HG03060 (cell line): ENCODE measurements around the gene TRIM3.

Experiments used
- ATAC-seq: cut with Tn5 transposase; IDR thresholded peaks from one replicate; pipeline ENCODE4 v1.9.1; 2021; ENCODE audit warnings: low read depth, moderate number of reproducible peaks; ENCODE audit not compliant: unreplicated experiment

The TRIM3 gene

DNA sequence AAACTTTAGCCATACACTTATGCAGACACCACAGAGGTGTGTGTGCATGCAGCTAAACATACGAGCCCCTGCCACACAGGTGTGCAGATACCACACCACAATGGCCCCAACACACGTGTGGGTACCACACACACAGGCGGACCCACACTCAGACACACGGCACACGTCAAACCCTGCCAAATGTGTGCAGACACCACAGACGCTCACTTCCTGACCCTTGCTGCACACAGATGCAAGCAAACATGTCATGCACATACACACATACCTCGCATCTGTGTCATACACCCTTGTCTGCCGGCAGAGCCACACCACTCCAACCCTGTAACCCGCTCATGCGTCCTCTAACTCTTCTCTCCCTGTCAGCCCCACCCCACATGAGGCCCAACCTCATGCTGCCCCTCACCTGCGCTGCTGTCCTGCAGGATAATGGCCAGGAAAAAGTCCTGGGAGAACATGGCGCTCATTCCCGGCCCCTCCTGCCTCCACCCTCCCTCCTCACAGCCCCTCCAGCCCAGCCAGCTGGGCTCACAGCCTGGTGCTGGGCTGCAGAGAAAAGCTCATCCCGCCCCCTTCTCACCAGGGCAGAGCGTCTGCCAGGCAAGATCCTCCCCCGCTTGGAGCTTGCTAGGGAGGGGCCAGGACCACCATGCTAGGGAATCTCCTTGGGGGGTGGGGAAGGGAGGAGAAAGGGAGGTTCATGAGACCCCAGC is 69.2 kb downstream of the TRIM3 start:
- ATAC-seq = no peak

- ATAC-seq = no peak
Observed at GRCh38 chr11:6403539-6403938, 70.2 kb downstream of the TRIM3 start.

- peak; percentile 94 for ATAC-seq
Observed at GRCh38 chr11:6402561-6402981, 71.2 kb downstream of the TRIM3 start.

- no peak for ATAC-seq
Observed at GRCh38 chr11:6402061-6402470, 71.7 kb downstream of the TRIM3 start.

GRCh38 chr11:6401464-6401863 is 72.3 kb downstream of the TRIM3 start:
- no peak for ATAC-seq

GRCh38 chr11:6400431-6401345 is 73.1 kb downstream of the TRIM3 start:
- ATAC-seq = no peak
